OCI-LY1 (cell line): Measurements from ENCODE around the gene CHRNB1.

Experiments used
- H2AFZ ChIP-seq: fragments of 200-600 bp; sonication (generic), shearing (Covaris generic); 2 replicates; pipeline ENCODE4 v1.6.0; 2014; ENCODE audit warnings: antibody characterized with exemption, mild to moderate bottlenecking, low read length
- H3F3A ChIP-seq: fragments of 200-600 bp; sonication (generic), shearing (Covaris generic); 2 replicates; pipeline ENCODE4 v1.6.0; 2014; ENCODE audit warnings: mild to moderate bottlenecking, antibody characterized with exemption, low read length, moderate library complexity; ENCODE audit not compliant: insufficient read depth
- H3K27ac ChIP-seq: fragments of 200-600 bp; sonication (generic); 2 replicates; pipeline ENCODE4 v1.5.1; 2014; ENCODE audit warnings: low read length, mixed run types, mild to moderate bottlenecking, low read depth; ENCODE audit not compliant: poor library complexity, severe bottlenecking
- H3K27me3 ChIP-seq: fragments of 200-600 bp; sonication (generic); 2 replicates; pipeline ENCODE4 v1.6.0; 2014; ENCODE audit warnings: antibody characterized with exemption, mild to moderate bottlenecking, low read length, moderate library complexity; ENCODE audit not compliant: insufficient read depth
- H3K36me3 ChIP-seq: fragments of 200-600 bp; sonication (generic); 2 replicates; pipeline ENCODE4 v1.6.1; 2014; ENCODE audit warnings: mild to moderate bottlenecking, antibody characterized with exemption, low read length, moderate library complexity, mixed read lengths; ENCODE audit not compliant: insufficient read depth
- H3K4me1 ChIP-seq: fragments of 200-600 bp; sonication (generic); 2 replicates; pipeline ENCODE4 v1.5.1; 2014; ENCODE audit warnings: mild to moderate bottlenecking, low read length, moderate library complexity; ENCODE audit not compliant: insufficient read depth, severe bottlenecking
- H3K4me2 ChIP-seq: fragments of 200-600 bp; sonication (generic), shearing (Covaris generic); 2 replicates; pipeline ENCODE4 v1.6.1; 2014; ENCODE audit warnings: low read length
- H3K4me3 ChIP-seq: fragments of 200-600 bp; sonication (generic); 2 replicates; pipeline ENCODE4 v1.5.1; 2014; ENCODE audit warnings: low read length, low read depth, mild to moderate bottlenecking, mixed read lengths; ENCODE audit not compliant: poor library complexity, severe bottlenecking
- H3K79me2 ChIP-seq: fragments of 200-600 bp; shearing (Covaris generic); 2 replicates; pipeline ENCODE4 v1.6.1; 2016; ENCODE audit warnings: mixed run types, low read length, mixed read lengths; ENCODE audit not compliant: insufficient read depth
- H3K9ac ChIP-seq: fragments of 200-600 bp; sonication (generic), shearing (Covaris generic); 2 replicates; pipeline ENCODE4 v1.6.1; 2014; ENCODE audit warnings: mild to moderate bottlenecking, low read length, mixed read lengths
- H3K9me2 ChIP-seq: fragments of 200-600 bp; sonication (generic), shearing (Covaris generic); 2 replicates; pipeline ENCODE4 v1.6.1; 2014; ENCODE audit warnings: low read depth, mild to moderate bottlenecking, low read length, mixed read lengths
- H3K9me3 ChIP-seq: fragments of 200-600 bp; shearing (Covaris generic); 2 replicates; pipeline ENCODE4 v1.6.1; 2014; ENCODE audit warnings: low read length, mixed read lengths
- H4K20me1 ChIP-seq: fragments of 200-600 bp; sonication (generic), shearing (Covaris generic); 2 replicates; pipeline ENCODE4 v1.6.0; 2016; ENCODE audit warnings: mild to moderate bottlenecking, low read length; ENCODE audit not compliant: insufficient read depth
- EZH2 ChIP-seq: fragments of 200-600 bp; sonication (generic), shearing (Covaris generic); IDR thresholded peaks from 2 replicates; pipeline ENCODE4 v1.8.0; 2017; ENCODE audit warnings: borderline replicate concordance, mixed run types, mild to moderate bottlenecking, antibody characterized with exemption, low read length, moderate library complexity, mixed read lengths
- TF ChIP-seq, protein P1 (sequence below): fragments of 200-600 bp; sonication (generic), shearing (Covaris generic); IDR thresholded peaks from 2 replicates; pipeline ENCODE4 v1.5.1; 2017; ENCODE audit warnings: mild to moderate bottlenecking, antibody characterized with exemption, low read length, moderate library complexity, mixed read lengths

Gene CHRNB1

DNA sequence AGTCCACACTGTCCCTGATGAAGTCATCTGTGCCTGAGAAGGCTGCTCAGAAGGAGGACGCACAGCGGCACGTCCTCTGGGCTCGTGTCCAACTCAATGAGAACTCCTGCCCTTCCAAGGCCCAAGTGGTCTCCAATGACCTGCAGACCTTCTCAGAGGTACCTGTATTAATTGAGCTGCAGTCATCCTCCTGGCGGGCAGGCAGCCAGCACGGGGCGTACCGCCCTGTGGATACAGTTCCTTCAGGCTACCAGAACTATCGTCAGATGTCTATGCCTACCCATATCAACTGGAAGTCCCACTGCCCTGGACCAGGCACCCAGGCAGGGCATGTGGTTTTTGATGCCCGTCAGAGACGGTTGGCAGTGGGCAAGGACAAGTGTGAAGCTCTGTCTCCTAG is 12.6 kb upstream of the CHRNB1 start:
- Histone ChIP-seq H3K9me3 (no peaks in the 10 kb centered on the region), H3K27ac (no peak overlapping the region), H3K4me1 (peaks cover 11% of the 10 kb centered on the region), H2AFZ (no peak overlapping the region), H3K9me2 (no peaks in the 10 kb centered on the region), H3K36me3 (no peaks in the 10 kb centered on the region), H3K4me2 (no peak overlapping the region), H3K79me2 (no peaks in the 10 kb centered on the region), H3K9ac (no peak overlapping the region), H3K4me3 (no peak overlapping the region), H3K27me3 (no peaks in the 10 kb centered on the region), H4K20me1 (no peaks in the 10 kb centered on the region), H3F3A (no peaks in the 10 kb centered on the region)
- no peak for TF ChIP-seq EZH2
- TF ChIP-seq, protein P1, sequence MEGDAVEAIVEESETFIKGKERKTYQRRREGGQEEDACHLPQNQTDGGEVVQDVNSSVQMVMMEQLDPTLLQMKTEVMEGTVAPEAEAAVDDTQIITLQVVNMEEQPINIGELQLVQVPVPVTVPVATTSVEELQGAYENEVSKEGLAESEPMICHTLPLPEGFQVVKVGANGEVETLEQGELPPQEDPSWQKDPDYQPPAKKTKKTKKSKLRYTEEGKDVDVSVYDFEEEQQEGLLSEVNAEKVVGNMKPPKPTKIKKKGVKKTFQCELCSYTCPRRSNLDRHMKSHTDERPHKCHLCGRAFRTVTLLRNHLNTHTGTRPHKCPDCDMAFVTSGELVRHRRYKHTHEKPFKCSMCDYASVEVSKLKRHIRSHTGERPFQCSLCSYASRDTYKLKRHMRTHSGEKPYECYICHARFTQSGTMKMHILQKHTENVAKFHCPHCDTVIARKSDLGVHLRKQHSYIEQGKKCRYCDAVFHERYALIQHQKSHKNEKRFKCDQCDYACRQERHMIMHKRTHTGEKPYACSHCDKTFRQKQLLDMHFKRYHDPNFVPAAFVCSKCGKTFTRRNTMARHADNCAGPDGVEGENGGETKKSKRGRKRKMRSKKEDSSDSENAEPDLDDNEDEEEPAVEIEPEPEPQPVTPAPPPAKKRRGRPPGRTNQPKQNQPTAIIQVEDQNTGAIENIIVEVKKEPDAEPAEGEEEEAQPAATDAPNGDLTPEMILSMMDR = no peak

DNA sequence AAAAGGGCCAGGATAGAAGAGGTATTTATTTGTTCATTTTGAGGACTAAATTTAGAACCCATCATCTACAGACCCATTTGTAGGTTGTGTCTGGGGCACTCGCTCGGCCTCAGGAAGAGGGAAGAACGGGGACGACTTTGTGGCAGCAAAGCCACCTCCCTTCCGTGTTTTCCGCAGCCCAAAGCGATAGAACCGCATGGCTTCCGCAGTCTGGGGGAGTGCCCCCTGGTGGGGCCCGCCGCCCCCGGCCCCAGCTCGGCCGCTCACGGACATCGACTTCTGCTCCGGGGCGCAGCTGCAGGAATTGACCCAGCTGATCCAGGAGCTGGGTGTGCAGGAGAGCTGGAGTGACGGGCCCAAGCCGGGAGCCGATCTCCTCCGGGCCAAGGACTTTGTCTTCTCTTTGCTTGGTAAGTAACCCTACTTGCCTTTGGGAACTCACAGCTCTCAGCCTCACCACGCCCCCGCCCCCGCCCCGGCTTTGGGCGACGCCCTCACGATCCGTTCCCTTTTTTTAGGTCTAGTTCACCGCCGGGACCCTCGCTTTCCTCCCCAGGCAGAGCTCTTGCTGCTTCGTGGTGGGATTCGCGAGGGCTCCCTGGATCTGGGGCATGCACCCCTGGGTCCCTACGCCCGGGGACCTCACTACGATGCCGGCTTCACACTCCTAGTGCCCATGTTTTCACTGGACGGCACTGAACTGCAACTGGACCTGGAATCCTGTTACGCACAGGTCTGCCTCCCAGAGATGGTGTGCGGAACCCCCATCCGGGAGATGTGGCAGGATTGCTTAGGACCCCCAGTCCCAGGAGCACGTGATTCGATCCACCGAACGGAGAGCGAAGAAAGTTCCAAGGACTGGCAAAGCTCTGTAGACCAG is 8.9 kb upstream of the CHRNB1 start:
- H3K9ac ChIP-seq = peak overlapping the region; percentile 74
- no peaks in the 10 kb centered on the region for H3K79me2 ChIP-seq
- peak overlapping the region; percentile 76 for H3K4me3 ChIP-seq
- H3K36me3 ChIP-seq = peaks cover 3% of the 10 kb centered on the region; the same call in 1 of the 2 replicates
- H3K9me3 ChIP-seq = no peaks in the 10 kb centered on the region
- no peak overlapping the region for H2AFZ ChIP-seq
- no peak for TF ChIP-seq EZH2
- TF ChIP-seq, protein P1 = peak; percentile 61
- no peaks in the 10 kb centered on the region for H3F3A ChIP-seq
- peaks cover 47% of the 10 kb centered on the region for H3K4me1 ChIP-seq
- H4K20me1 ChIP-seq = no peaks in the 10 kb centered on the region
- H3K9me2 ChIP-seq = no peaks in the 10 kb centered on the region
- H3K27me3 ChIP-seq = peaks cover 17% of the 10 kb centered on the region
- H3K27ac ChIP-seq = peak overlapping the region; percentile 86
- H3K4me2 ChIP-seq = peak overlapping the region; percentile 99

DNA sequence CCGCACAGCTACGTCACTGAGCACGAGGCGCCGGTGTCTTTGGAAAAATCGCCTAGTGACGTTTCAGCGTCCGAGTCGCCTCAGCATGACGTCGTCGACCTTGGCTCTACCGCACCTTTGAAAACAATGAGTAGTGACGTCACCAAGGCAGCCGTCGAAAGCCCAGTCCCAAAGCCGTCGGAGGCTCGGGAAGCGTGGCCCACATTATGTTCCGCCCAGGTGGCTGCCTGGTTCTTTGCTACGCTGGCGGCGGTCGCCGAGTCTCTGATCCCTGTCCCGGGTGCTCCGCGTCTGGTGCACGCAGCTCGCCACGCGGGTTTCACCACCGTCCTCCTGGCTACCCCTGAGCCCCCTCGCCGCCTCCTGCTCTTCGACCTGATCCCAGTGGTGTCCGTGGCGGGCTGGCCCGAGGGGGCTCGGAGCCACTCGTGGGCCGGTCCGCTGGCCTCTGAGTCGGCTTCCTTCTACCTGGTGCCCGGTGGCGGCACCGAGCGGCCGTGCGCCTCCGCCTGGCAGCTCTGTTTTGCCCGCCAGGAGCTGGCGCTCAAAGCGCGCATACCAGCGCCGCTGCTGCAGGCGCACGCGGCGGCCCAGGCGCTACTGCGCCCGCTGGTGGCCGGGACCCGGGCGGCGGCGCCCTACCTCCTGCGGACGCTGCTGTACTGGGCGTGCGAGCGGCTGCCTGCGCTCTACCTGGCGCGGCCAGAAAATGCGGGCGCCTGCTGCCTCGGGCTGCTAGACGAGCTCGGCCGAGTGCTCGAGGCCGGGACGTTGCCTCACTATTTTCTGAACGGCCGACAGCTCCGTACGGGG is 8.1 kb upstream of the CHRNB1 start:
- Histone ChIP-seq H3K79me2 (no peaks in the 10 kb centered on the region), H3K9me3 (no peaks in the 10 kb centered on the region), H3K9ac (peak overlapping the region; percentile 74), H3K4me2 (peak overlapping the region; percentile 99), H3K4me3 (peak overlapping the region; percentile 76), H3K9me2 (no peaks in the 10 kb centered on the region), H4K20me1 (no peaks in the 10 kb centered on the region), H3K4me1 (peaks cover 48% of the 10 kb centered on the region), H3K27me3 (peaks cover 17% of the 10 kb centered on the region), H3K36me3 (peaks cover 3% of the 10 kb centered on the region; the same call in 1 of the 2 replicates), H2AFZ (no peak overlapping the region), H3K27ac (peak overlapping the region; percentile 86), H3F3A (no peaks in the 10 kb centered on the region)
- TF ChIP-seq, protein P1 = peak; percentile 88
- TF ChIP-seq EZH2 = no peak
